GM19468 (cell line): Measurements from ENCODE around the gene STIL.
"Not testable (repeated sequence)": the region's sequence is repeated elsewhere in the genome, so short reads cannot be mapped to it uniquely, and the experiment has no call there.

Experiments
- ATAC-seq: cut with Tn5 transposase; IDR thresholded peaks from one replicate; pipeline ENCODE4 v1.9.1; 2021; ENCODE audit warnings: mild to moderate bottlenecking, moderate library complexity, moderate number of reproducible peaks; ENCODE audit not compliant: unreplicated experiment; ENCODE audit errors: extremely low read depth

STIL gene

DNA sequence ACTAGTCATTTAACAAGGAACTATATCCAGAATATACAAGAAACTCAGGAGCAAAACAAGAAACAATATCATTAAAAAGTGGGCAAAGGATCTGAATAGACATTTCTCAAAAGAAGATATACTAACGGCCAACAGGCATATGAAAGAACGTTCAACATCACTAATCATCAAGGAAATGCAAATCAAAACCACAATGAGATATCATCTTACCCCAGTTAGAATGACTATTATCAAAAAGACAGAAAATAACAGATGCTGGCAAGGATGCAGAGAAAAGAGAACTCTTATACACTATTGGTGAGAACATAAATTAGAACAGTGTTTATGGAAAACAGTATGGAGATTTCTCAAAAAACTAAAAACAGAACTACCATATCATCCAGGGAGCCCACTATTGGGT lies 110.4 kb downstream of the STIL start:
- ATAC-seq, result not testable (repeated sequence)

DNA sequence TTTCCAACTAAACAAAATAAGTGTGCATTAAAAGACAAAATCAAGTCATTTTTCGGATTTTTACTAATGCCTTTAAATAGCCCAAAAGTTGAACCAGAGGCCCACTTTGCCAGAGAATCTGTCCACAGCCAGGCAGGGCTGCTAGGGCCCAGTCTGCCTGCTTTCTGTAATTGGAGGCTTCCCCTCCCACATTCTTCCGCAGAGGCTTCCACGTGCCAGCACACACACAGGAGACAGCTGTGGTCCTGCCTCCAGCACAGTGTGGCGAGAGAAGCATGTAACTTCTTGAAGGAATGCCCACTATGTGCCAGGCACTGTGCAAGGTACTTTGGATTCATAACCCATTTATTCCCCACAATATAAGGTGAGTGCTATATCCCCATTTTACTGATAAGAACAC lies 112.8 kb downstream of the STIL start:
- ATAC-seq, result no peak
